Ovary (tissue), 9 donors: ENCODE data around the gene OR2M4. TPM values are rescaled to one million over a fixed set of nuclear protein-coding genes. Genes with fewer than 3 reads are reported as not detected.

Experiments used
- DNase-seq, 5 donors: peaks; one replicate each; pipeline ENCODE4 v3.0.0-alpha.2; 2019 to 2020
- H3K27ac ChIP-seq, 2 donors: fragments of 200-600 bp; one replicate each; pipeline versions ENCODE4 v1.5.1 to v1.8.0; 2019 to 2022
- H3K27me3 ChIP-seq: fragments of 200-600 bp; one replicate; pipeline ENCODE4 v1.8.0; 2022
- H3K36me3 ChIP-seq: fragments of 200-600 bp; sonication (generic); one replicate; pipeline ENCODE4 v1.5.1; 2019
- H3K4me1 ChIP-seq: one replicate; pipeline ENCODE4 v1.8.1; 2013; ENCODE audit warnings: mild to moderate bottlenecking, moderate library complexity; ENCODE audit not compliant: insufficient read depth
- H3K4me3 ChIP-seq: fragments of 200-600 bp; sonication (generic); one replicate; pipeline ENCODE4 v1.5.1; 2017
- H3K9me3 ChIP-seq, 2 donors: fragments of 200-600 bp in 1 of 2; sonication (generic) in 1 of 2; one replicate each; pipeline versions ENCODE4 v1.5.1 to v1.8.1; 2013 to 2019; ENCODE audit warnings: mild to moderate bottlenecking in 1 of 2, moderate library complexity in 1 of 2
- CTCF ChIP-seq, 3 donors: fragments of 450-650 bp in 2 of 3; fragments of 200-600 bp in 1 of 3; IDR thresholded peaks; one replicate each; pipeline versions ENCODE4 v1.5.1 to v1.8.0; 2016 to 2022; ENCODE audit warnings: antibody characterized with exemption in 3 of 3, mild to moderate bottlenecking in 1 of 3
- EP300 ChIP-seq: sonication (generic); formaldehyde crosslinking; IDR thresholded peaks from one replicate; pipeline ENCODE4 v1.6.1; 2017; ENCODE audit warnings: antibody characterized with exemption
- POLR2A ChIP-seq: fragments of 450-650 bp; IDR thresholded peaks from one replicate; pipeline ENCODE4 v1.6.1; 2017; ENCODE audit warnings: antibody characterized with exemption, mild to moderate bottlenecking, moderate library complexity
- WGBS, 3 donors: extraction: QIAGEN DNeasy Blood & Tissue Kit in 1 of 3; methylation state at CpG; one replicate each; pipeline versions ENCODE4 v1.1.5 to v1.1.7; 2013 to 2017; 5-methylcytosine and 5-hydroxymethylcytosine counted together
- intact Hi-C, 4 donors: fragments of 100-400 bp; cut with DNase I; formaldehyde crosslinking; loops; one replicate each; pipeline versions ENCODE4 v1.11.0 to v1.15.1; 2022 to 2023
- polyA plus RNA-seq, 2 donors: library from polyadenylated mRNA; stranded (reverse); fragments of 200-250 nt in 1 of 2; fragments of 350-450 nt in 1 of 2; fragmentation: Illumina TruSeq in 1 of 2; extraction: RNeasy Lipid Tissue Mini Kit (QIAGEN cat#74804) in 1 of 2; gene quantifications; one replicate each; pipeline ENCODE4 v1.2.3, GENCODE V29; 2013 to 2014
- total RNA-seq, 7 donors: library from RNA; depleted of rRNA in 2 of 7; stranded (reverse); fragments of >200 nt in 2 of 7; fragmentation: NEBNext Ultra II Directional in 3 of 7; extraction: Animal tissue kit (Norgen Biotek cat#: 25700) in 3 of 7; gene quantifications; one replicate each; pipeline versions ENCODE4 v1.1.0 to v1.2.4, GENCODE V29; 2016 to 2023
- donor health status: DM: no; HTN: no; CAD: no; lungs with moderate emphysema.
- donor health status: DM: no; HTN: no; CAD: no.
- donor health status: Bipolar disorder and iron deficiency.
- donor health status: DM: yes; HTN: yes; CAD: no.
- donor health status: DM: no; HTN: no; CAD: no.
- donor health status: DM: yes; HTN: yes; CAD: no.

Gene OR2M4
- total and polyA plus RNA-seq, 9 donors: under 0.01 TPM; not detected in 8

DNA sequence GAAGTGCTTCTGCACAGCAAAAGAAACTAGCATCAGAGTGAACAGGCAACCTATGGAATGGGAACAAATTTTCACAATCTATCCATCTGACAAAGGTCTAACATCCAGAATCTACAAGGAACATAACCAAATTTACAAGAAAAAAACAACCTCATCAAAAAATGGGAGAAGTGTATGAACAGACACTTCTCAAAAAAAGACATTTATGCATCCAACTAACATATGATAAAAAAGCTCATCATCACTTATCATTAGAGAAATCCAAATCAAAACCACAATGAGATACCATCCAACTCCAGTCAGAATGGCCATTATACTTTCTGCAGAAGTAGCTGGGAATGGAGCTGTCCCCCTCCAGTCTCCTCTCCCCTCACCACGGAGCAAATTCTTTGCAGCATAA, 37.1 kb upstream of the OR2M4 start:
- Histone ChIP-seq H3K27ac (no peak overlapping the region), H3K27me3 (no peaks in the 10 kb centered on the region), H3K4me1 (no peaks in the 10 kb centered on the region), H3K36me3 (no peaks in the 10 kb centered on the region), H3K4me3 (no peak overlapping the region), H3K9me3 (no peaks in the 10 kb centered on the region)
- TF ChIP-seq POLR2A (no peak), EP300 (no peak), CTCF (IDR thresholded peaks at IDR 0.05) (no peak)
- intact Hi-C loops: no loop called here
- no peak for DNase-seq
- 48 to 60% (median 59%) methylated on average over 1 of the region's 1 CpG for WGBS, 3 donors

DNA sequence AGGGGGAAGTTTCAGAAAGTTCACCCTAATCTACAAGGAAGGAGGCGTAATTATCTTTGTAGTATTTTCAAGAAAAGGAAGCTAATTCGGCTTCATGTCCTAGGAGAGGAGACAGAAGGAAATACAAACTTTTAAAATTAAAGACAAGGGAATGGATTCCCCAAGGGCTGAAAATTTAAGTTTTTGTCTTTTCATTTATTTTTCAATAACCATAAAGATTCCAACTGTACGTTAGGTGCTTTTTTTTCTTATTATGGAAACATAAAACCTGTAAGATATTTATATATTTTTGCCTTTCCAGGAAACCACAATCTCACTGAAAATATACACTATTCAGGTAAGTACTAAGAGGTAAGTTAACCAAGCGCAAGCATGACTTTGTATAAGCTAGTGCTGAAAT, 34.3 kb upstream of the OR2M4 start, which contains the start of gene OR2M3:
Gene OR2M3, plus strand, starts transcription at position 301 of the 400 bp plus-strand sequence. CDS start 5,803 bp downstream, outside the sequence.
- Histone ChIP-seq H3K27ac (no peak within 1 kb of the TSS), H3K36me3 (no peaks in the 10 kb centered on the region), H3K4me3 (no peak within 1 kb of the TSS), H3K27me3 (no peaks in the 10 kb centered on the region), H3K9me3 (no peaks in the 10 kb centered on the region), H3K4me1 (no peaks in the 10 kb centered on the region)
- 51 to 59% (median 57%) methylated on average over 4 of the region's 4 CpGs for WGBS, 3 donors
- intact Hi-C loops: no loop called here
- no peak for DNase-seq
- TF ChIP-seq POLR2A (no peak), CTCF (IDR thresholded peaks at IDR 0.05) (no peak), EP300 (no peak)

DNA sequence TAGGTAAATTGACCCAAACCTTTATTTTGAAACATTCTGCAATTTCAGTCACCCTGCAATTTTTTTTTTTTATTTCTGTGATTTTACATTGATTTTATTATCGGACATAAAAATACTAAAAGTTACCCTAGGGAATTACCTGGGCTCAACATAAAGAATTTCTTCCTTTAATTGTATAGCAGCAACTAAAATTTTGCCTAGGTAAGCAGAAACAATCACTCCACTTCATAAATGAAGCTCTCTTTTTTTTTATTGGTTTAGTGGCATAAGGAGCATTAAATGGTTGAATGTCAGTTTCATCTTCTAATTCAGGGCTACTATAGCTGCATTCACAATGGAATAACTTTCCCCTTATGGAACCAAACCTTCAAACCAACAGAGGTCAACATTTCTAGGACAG, 15.3 kb upstream of the OR2M4 start:
- no peaks in the 10 kb centered on the region for H3K4me1 ChIP-seq
- no peak for TF ChIP-seq EP300
- no peak for TF ChIP-seq POLR2A
- no peak for TF ChIP-seq CTCF (IDR thresholded peaks at IDR 0.05)
- no peak for DNase-seq
- no peaks in the 10 kb centered on the region for H3K9me3 ChIP-seq
- H3K27ac ChIP-seq: no peak overlapping the region
- no peak overlapping the region for H3K4me3 ChIP-seq
- H3K36me3 ChIP-seq: no peaks in the 10 kb centered on the region
- WGBS, 3 donors: 94 to 100% (median 98%) methylated on average over 1 of the region's 1 CpG
- H3K27me3 ChIP-seq: no peaks in the 10 kb centered on the region
- intact Hi-C loops: no loop called here

- H3K27me3 ChIP-seq: no peaks in the 10 kb centered on the region
- no peak for DNase-seq
- no peak for TF ChIP-seq CTCF (IDR thresholded peaks at IDR 0.05)
- TF ChIP-seq POLR2A: no peak
- TF ChIP-seq EP300: no peak
- no peaks in the 10 kb centered on the region for H3K36me3 ChIP-seq
- WGBS, 3 donors: 75 to 83% (median 77%) methylated on average over 1 of the region's 1 CpG
- no peaks in the 10 kb centered on the region for H3K4me1 ChIP-seq
- no peak overlapping the region for H3K4me3 ChIP-seq
- H3K9me3 ChIP-seq: no peaks in the 10 kb centered on the region
- no peak overlapping the region for H3K27ac ChIP-seq
- intact Hi-C loops: no loop called here
Measured at GRCh38 chr1:248225537-248225936, 5.7 kb upstream of the OR2M4 start.
